Measurements from ENCODE around the gene IL21.

The IL21 gene

GRCh38 chr4:122621016-122621507, at the start of gene IL21:
TSS of gene IL21 (minus strand) at chr4:122621066. CDS start at chr4:122621011, 55 bp downstream.
- Histone ChIP-seq H3K36me3 (no peaks in the 10 kb centered on the region), H4K20me1 (no peaks in the 10 kb centered on the region), H3K4me2 (no peak within 1 kb of the TSS), H3K4me3 (no peak within 1 kb of the TSS), H3K27ac (no peak within 1 kb of the TSS), H3K9ac (no peak within 1 kb of the TSS), H3K4me1 (no peaks in the 10 kb centered on the region), H3K9me3 (replicated peaks in 1 of 11) (no peaks in the 10 kb centered on the region), H3K27me3 (no peaks in the 10 kb centered on the region)
- no peak for TF ChIP-seq Cebpa-rat (IDR thresholded peaks at IDR 0.05)

- H3K4me1 ChIP-seq = peaks cover 0 to 7% (median 0%) of the 10 kb centered on the region in 10 experiments; a peak in 5 of 20 replicates
- no peak for TF ChIP-seq Cebpa-rat (IDR thresholded peaks at IDR 0.05)
- no peak overlapping the region for H3K4me2 ChIP-seq
- peaks cover 0 to 16% (median 12%) of the 10 kb centered on the region in 11 experiments; a peak in 13 of 22 replicates for H3K9me3 ChIP-seq (replicated peaks in 1 of 11)
- H3K27me3 ChIP-seq = peaks cover 0 to 15% (median 3%) of the 10 kb centered on the region in 11 experiments; a peak in 4 of 22 replicates
- no peaks in the 10 kb centered on the region for H4K20me1 ChIP-seq
- no peak overlapping the region for H3K4me3 ChIP-seq
- H3K9ac ChIP-seq = no peak overlapping the region
- no peak overlapping the region for H3K27ac ChIP-seq
- H3K36me3 ChIP-seq = no peaks in the 10 kb centered on the region
These were observed 49.3 kb upstream of the IL21 start for GRCh38 chr4:122669911-122670738.

GRCh38 chr4:122668241-122668640, 47.4 kb upstream of the IL21 start:
- Histone ChIP-seq H3K27ac (no peak overlapping the region), H3K9me3 (replicated peaks in 1 of 11) (peaks cover 0 to 16% (median 12%) of the 10 kb centered on the region in 11 experiments; a peak in 13 of 22 replicates), H3K9ac (no peak overlapping the region), H3K4me2 (no peak overlapping the region), H3K4me3 (no peak overlapping the region), H3K4me1 (no peaks in the 10 kb centered on the region), H3K36me3 (no peaks in the 10 kb centered on the region), H3K27me3 (peaks cover 0 to 15% (median 3%) of the 10 kb centered on the region in 11 experiments; a peak in 4 of 22 replicates), H4K20me1 (no peaks in the 10 kb centered on the region)
- TF ChIP-seq Cebpa-rat (IDR thresholded peaks at IDR 0.05) = no peak

- Histone ChIP-seq H3K4me3 (no peak overlapping the region), H3K27ac (no peak overlapping the region), H3K36me3 (no peaks in the 10 kb centered on the region), H3K9ac (no peak overlapping the region), H3K4me1 (no peaks in the 10 kb centered on the region), H4K20me1 (no peaks in the 10 kb centered on the region), H3K9me3 (replicated peaks in 1 of 11) (peaks cover 0 to 16% (median 12%) of the 10 kb centered on the region in 11 experiments; a peak in 13 of 22 replicates), H3K27me3 (peaks cover 0 to 15% (median 3%) of the 10 kb centered on the region in 11 experiments; a peak in 4 of 22 replicates), H3K4me2 (no peak overlapping the region)
- TF ChIP-seq Cebpa-rat (IDR thresholded peaks at IDR 0.05) = no peak
These were observed 45.8 kb upstream of the IL21 start for GRCh38 chr4:122666527-122667245.

GRCh38 chr4:122665161-122665929, 44.5 kb upstream of the IL21 start:
- Histone ChIP-seq H3K27me3 (peaks cover 0 to 15% (median 3%) of the 10 kb centered on the region in 11 experiments; a peak in 4 of 22 replicates), H3K4me3 (no peak overlapping the region), H4K20me1 (no peaks in the 10 kb centered on the region), H3K4me2 (no peak overlapping the region), H3K4me1 (no peaks in the 10 kb centered on the region), H3K36me3 (no peaks in the 10 kb centered on the region), H3K27ac (no peak overlapping the region), H3K9me3 (replicated peaks in 1 of 11) (peaks cover 0 to 8% (median 4%) of the 10 kb centered on the region in 11 experiments; a peak in 13 of 22 replicates), H3K9ac (no peak overlapping the region)
- no peak for TF ChIP-seq Cebpa-rat (IDR thresholded peaks at IDR 0.05)

- H3K27me3 ChIP-seq = peaks cover 0 to 8% (median 3%) of the 10 kb centered on the region in 11 experiments; a peak in 3 of 22 replicates
- no peaks in the 10 kb centered on the region for H4K20me1 ChIP-seq
- TF ChIP-seq Cebpa-rat (IDR thresholded peaks at IDR 0.05) = no peak
- no peaks in the 10 kb centered on the region for H3K9me3 ChIP-seq (replicated peaks in 1 of 11)
- H3K4me3 ChIP-seq = no peak overlapping the region
- no peak overlapping the region for H3K27ac ChIP-seq
- no peaks in the 10 kb centered on the region for H3K4me1 ChIP-seq
- H3K9ac ChIP-seq = no peak overlapping the region
- H3K4me2 ChIP-seq = no peak overlapping the region
- no peaks in the 10 kb centered on the region for H3K36me3 ChIP-seq
These were observed 43.1 kb upstream of the IL21 start for GRCh38 chr4:122663814-122664610.

GRCh38 chr4:122663291-122663690, 42.4 kb upstream of the IL21 start:
- H3K9ac ChIP-seq = no peak overlapping the region
- H3K36me3 ChIP-seq = no peaks in the 10 kb centered on the region
- H4K20me1 ChIP-seq = no peaks in the 10 kb centered on the region
- H3K4me1 ChIP-seq = no peaks in the 10 kb centered on the region
- H3K4me2 ChIP-seq = no peak overlapping the region
- H3K9me3 ChIP-seq (replicated peaks in 1 of 11) = peaks cover 0 to under 1% (median 0%) of the 10 kb centered on the region in 11 experiments; a peak in 2 of 22 replicates
- 0 out of 22 replicates have a peak, but pooled peaks cover 0 to 1% (median 0%) of the 10 kb centered on the region in 11 experiments for H3K27me3 ChIP-seq
- TF ChIP-seq Cebpa-rat (IDR thresholded peaks at IDR 0.05) = no peak
- H3K27ac ChIP-seq = no peak overlapping the region
- H3K4me3 ChIP-seq = no peak overlapping the region

GRCh38 chr4:122662701-122663100, 41.8 kb upstream of the IL21 start:
- H3K9ac ChIP-seq = no peak overlapping the region
- H3K9me3 ChIP-seq (replicated peaks in 1 of 11) = peaks cover 0 to 7% (median 3%) of the 10 kb centered on the region in 11 experiments; a peak in 6 of 22 replicates
- no peak overlapping the region for H3K4me2 ChIP-seq
- no peaks in the 10 kb centered on the region for H3K4me1 ChIP-seq
- no peaks in the 10 kb centered on the region for H3K27me3 ChIP-seq
- H3K4me3 ChIP-seq = no peak overlapping the region
- no peaks in the 10 kb centered on the region for H3K36me3 ChIP-seq
- no peak for TF ChIP-seq Cebpa-rat (IDR thresholded peaks at IDR 0.05)
- H3K27ac ChIP-seq = no peak overlapping the region
- H4K20me1 ChIP-seq = no peaks in the 10 kb centered on the region
